Testis (tissue), 3 donors: ENCODE results near the gene CHRM4. TPM values are rescaled to one million over a fixed set of nuclear protein-coding genes. Genes with fewer than 3 reads are reported as not detected.

Experiments used
- DNase-seq: peaks from one replicate; pipeline ENCODE4 v3.0.0-alpha.2; 2019
- H3K27ac ChIP-seq, 2 donors: fragments of 200-600 bp; sonication (generic); one replicate each; pipeline ENCODE4 v1.5.1; 2019
- H3K27me3 ChIP-seq: fragments of 200-600 bp; sonication (generic); one replicate; pipeline ENCODE4 v1.5.1; 2019
- H3K36me3 ChIP-seq: fragments of 200-600 bp; sonication (generic); one replicate; pipeline ENCODE4 v1.5.1; 2017; ENCODE audit warnings: low read depth; ENCODE audit errors: missing control alignments
- H3K4me1 ChIP-seq: fragments of 200-600 bp; sonication (generic); one replicate; pipeline ENCODE4 v1.5.1; 2019
- H3K4me3 ChIP-seq, 2 donors: fragments of 200-600 bp; sonication (generic); one replicate each; pipeline ENCODE4 v1.5.1; 2017 to 2019
- H3K9me3 ChIP-seq: fragments of 200-600 bp; sonication (generic); one replicate; pipeline ENCODE4 v1.5.1; 2017
- POLR2A ChIP-seq: fragments of 450-650 bp; IDR thresholded peaks from one replicate; pipeline ENCODE4 v1.6.1; 2017; ENCODE audit warnings: antibody characterized with exemption, mild to moderate bottlenecking, moderate library complexity
- WGBS, 2 donors: methylation state at CpG; one replicate each; pipeline ENCODE4 v1.1.5; 2018; 5-methylcytosine and 5-hydroxymethylcytosine counted together
- intact Hi-C: fragments of 100-400 bp; cut with DNase I; formaldehyde crosslinking; loops from one replicate; pipeline ENCODE4 v1.15.1; 2023; ENCODE audit warnings: low total_unique reads
- polyA plus RNA-seq: library from polyadenylated mRNA; stranded (reverse); fragments of 350-450 nt; fragmentation: Illumina TruSeq; extraction: RNeasy Lipid Tissue Mini Kit (QIAGEN cat#74804); gene quantifications from one replicate; pipeline ENCODE4 v1.2.3, GENCODE V29; 2014; ENCODE audit warnings: low read depth, low replicate concordance; ENCODE audit not compliant: insufficient read depth
- total RNA-seq, 2 donors: library from RNA; depleted of rRNA; stranded (reverse); fragments of >200 nt; gene quantifications; one replicate each; pipeline ENCODE4 v1.2.3, GENCODE V29; 2016
- TF ChIP-seq, protein P1 (sequence below), 3 experiments: fragments of 450-650 bp in 2 of 3; fragments of 200-600 bp in 1 of 3; sonication (generic) in 1 of 3; IDR thresholded peaks; one replicate each; pipeline ENCODE4 v1.5.1; 2016 to 2019; ENCODE audit warnings: antibody characterized with exemption in 3 of 3, mild to moderate bottlenecking in 2 of 3, moderate library complexity in 1 of 3

CHRM4 gene
- total and polyA plus RNA-seq, 3 donors from 2014 or later, result 7.2 to 19.5 (median 13.5) TPM

DNA sequence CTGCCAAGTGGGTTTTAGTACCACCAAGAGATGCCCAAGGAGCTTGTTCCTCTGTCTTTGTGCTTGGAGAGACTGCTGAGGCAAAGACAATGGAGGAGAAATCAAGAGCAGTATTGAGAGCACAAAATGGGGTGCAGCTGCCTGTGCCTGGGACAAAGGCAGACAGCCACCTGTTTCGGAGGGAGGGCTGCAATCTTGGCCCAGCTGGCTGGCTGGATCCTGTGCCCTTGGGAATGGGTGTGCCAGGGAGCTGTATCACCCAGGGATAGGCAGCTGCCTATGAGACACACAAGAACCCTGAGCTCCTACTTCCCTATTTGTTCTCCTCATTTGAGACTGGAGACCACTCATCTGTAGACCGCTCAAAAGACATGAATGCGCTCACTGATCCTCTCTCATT lies 23.3 kb upstream of the CHRM4 start:
- no peak for TF ChIP-seq POLR2A
- TF ChIP-seq, protein P1, sequence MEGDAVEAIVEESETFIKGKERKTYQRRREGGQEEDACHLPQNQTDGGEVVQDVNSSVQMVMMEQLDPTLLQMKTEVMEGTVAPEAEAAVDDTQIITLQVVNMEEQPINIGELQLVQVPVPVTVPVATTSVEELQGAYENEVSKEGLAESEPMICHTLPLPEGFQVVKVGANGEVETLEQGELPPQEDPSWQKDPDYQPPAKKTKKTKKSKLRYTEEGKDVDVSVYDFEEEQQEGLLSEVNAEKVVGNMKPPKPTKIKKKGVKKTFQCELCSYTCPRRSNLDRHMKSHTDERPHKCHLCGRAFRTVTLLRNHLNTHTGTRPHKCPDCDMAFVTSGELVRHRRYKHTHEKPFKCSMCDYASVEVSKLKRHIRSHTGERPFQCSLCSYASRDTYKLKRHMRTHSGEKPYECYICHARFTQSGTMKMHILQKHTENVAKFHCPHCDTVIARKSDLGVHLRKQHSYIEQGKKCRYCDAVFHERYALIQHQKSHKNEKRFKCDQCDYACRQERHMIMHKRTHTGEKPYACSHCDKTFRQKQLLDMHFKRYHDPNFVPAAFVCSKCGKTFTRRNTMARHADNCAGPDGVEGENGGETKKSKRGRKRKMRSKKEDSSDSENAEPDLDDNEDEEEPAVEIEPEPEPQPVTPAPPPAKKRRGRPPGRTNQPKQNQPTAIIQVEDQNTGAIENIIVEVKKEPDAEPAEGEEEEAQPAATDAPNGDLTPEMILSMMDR (IDR thresholded peaks at IDR 0.05), result no peak
- intact Hi-C loops, result no loop called here
- WGBS, 2 donors, result 61 to 63% methylated on average over 3 of the region's 3 CpGs

DNA sequence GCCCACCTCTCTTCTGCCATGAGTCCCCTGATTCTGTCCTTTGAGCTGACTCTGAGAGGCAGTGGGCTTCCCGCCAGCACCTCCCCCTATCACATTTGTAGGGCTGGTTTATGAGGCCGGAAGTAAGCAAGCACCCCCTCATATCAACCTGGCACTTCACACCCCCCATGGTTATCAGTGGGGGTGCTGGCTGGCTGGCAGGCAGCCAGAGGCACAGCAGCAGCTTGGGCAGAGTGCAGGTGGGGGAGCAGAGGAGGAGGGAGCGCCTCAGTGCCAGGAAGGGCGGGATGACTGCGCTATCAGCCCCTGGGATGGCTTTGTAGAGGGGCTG lies 22.9 kb upstream of the CHRM4 start:
- no peaks in the 10 kb centered on the region for H3K27me3 ChIP-seq
- TF ChIP-seq, protein P1 (IDR thresholded peaks at IDR 0.05), result no peak
- TF ChIP-seq POLR2A, result no peak
- intact Hi-C loops, result no loop called here
- H3K36me3 ChIP-seq, result no peaks in the 10 kb centered on the region
- no peaks in the 10 kb centered on the region for H3K9me3 ChIP-seq
- H3K27ac ChIP-seq, result no peak overlapping the region
- DNase-seq, result no peak
- no peaks in the 10 kb centered on the region for H3K4me1 ChIP-seq
- no peak overlapping the region for H3K4me3 ChIP-seq
- WGBS, 2 donors, result 82 to 84% methylated on average over 4 to 5 of the region's 5 CpGs

More for the DNA sequence above, 23.3 kb upstream of the CHRM4 start:
- Histone ChIP-seq H3K4me1 (no peaks in the 10 kb centered on the region), H3K9me3 (no peaks in the 10 kb centered on the region), H3K27ac (no peak overlapping the region), H3K27me3 (no peaks in the 10 kb centered on the region), H3K36me3 (no peaks in the 10 kb centered on the region), H3K4me3 (no peak overlapping the region)
- DNase-seq, result no peak

DNA sequence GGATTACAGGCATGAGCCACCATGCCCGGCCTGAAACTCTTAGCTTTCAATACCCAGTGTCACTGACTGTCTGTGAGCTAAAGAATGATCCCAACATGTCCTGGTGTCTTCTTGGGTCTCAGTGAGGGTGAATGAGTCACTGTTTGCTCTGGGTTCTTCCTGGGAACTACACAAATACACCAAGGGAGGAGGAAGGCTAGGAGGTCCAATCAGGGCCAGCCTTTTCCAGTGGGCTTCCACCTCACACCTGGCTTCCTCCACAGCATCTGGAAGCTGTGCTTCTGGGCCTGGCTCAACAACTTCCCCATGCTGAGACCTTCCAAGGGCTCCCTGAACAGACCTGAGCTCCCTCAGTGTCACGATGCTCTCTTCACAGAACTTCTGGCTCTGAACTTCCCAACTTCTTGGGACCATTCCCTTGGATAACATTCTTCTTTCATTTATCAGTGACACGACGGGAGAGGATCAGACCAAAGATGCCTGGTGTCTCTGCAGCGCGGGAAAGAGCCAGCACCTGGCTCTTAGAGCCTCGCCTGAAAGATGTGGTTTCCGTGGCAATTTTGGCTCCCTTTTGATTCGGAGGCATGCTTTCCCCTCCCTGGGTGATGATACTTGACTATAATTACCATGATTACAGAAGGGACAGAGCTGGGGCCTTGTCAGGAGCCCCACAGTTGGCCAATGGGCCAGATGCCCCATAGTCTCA lies 22.3 kb upstream of the CHRM4 start:
- DNase-seq, result no peak
- TF ChIP-seq, protein P1 (IDR thresholded peaks at IDR 0.05), result no peak
- TF ChIP-seq POLR2A, result no peak
- H3K36me3 ChIP-seq, result no peaks in the 10 kb centered on the region
- no peak overlapping the region for H3K4me3 ChIP-seq
- H3K4me1 ChIP-seq, result no peaks in the 10 kb centered on the region
- H3K27ac ChIP-seq, result no peak overlapping the region
- no peaks in the 10 kb centered on the region for H3K9me3 ChIP-seq
- intact Hi-C loops, result no loop called here
- 89% methylated on average over 9 of the region's 9 CpGs for WGBS, 2 donors
- H3K27me3 ChIP-seq, result no peaks in the 10 kb centered on the region

DNA sequence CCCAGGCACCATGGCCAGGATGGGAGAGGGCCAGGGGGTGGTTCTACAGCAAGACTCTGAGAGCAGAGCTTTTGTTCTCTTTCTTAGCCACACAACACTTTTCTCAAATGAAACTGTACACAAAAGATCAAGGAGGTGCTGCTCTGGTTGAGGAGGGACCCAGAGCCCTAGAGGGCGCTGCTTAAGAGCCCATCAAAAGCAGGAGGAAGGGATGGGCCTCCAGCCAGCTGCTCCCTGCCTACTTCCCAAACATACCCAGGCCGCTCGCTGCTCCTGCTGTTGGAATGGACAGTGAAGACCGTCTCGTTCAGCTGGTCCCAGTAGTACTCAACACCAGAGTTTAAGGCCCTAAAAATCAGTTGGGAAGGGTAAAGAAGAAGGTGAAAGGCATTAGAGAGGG lies 18.4 kb upstream of the CHRM4 start:
- TF ChIP-seq POLR2A, result no peak
- TF ChIP-seq, protein P1 (IDR thresholded peaks at IDR 0.05), result no peak
- Histone ChIP-seq H3K4me1 (no peaks in the 10 kb centered on the region), H3K27ac (no peak overlapping the region), H3K9me3 (no peaks in the 10 kb centered on the region), H3K36me3 (no peaks in the 10 kb centered on the region), H3K27me3 (no peaks in the 10 kb centered on the region), H3K4me3 (no peak overlapping the region)
- intact Hi-C loops, result no loop called here
- no peak for DNase-seq
- WGBS, 2 donors, result 87 to 95% methylated on average over 5 of the region's 5 CpGs

DNA sequence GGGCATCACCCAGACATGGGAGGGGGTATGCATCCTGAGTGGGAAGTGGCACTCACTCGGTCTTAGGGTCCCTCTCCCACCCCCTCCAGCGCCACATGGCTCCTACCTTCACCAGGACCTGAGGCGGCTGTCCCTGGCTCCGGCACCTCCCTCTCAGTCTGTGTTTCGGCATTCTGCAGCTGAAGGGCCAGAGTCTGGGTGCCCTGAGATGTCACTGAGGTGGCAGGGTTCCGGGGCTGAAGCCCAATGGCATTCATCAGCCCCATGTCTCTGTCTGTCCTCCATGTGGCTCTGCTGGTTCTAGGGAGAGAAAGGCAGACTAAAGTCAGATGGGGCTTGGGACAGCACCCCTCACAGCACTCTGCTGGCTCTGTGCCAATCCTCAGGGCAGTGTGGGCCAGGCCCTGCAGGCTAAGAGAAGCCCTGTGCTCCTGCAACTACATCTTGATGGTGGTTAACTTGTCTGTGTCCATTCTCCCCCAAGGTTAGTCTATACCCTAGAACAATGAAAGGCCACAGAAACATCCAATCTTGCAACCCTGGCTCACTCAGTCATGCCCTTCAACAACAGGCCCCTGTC lies 16.9 kb upstream of the CHRM4 start:
- no peaks in the 10 kb centered on the region for H3K36me3 ChIP-seq
- no peaks in the 10 kb centered on the region for H3K4me1 ChIP-seq
- no peaks in the 10 kb centered on the region for H3K9me3 ChIP-seq
- TF ChIP-seq, protein P1 (IDR thresholded peaks at IDR 0.05), result no peak
- no peak for TF ChIP-seq POLR2A
- DNase-seq, result no peak
- intact Hi-C loops, result no loop called here
- H3K4me3 ChIP-seq, result no peak overlapping the region
- 80 to 100% methylated on average over 1 to 6 of the region's 6 CpGs for WGBS, 2 donors
- no peak overlapping the region for H3K27ac ChIP-seq
- no peaks in the 10 kb centered on the region for H3K27me3 ChIP-seq
